Loucy (cell line): ENCODE results near the gene PRUNE2.

Experiments
- H2AFZ ChIP-seq: fragments of 200-600 bp; sonication (generic); 2 replicates; pipeline ENCODE4 v1.6.0; 2016; ENCODE audit warnings: antibody characterized with exemption, mild to moderate bottlenecking, low read length, moderate library complexity
- H3F3A ChIP-seq: fragments of 200-600 bp; 2 replicates; pipeline ENCODE4 v1.6.0; 2016; ENCODE audit warnings: antibody characterized with exemption, low read depth, mild to moderate bottlenecking
- H3K27me3 ChIP-seq: fragments of 200-600 bp; sonication (generic); 2 replicates; pipeline ENCODE4 v1.6.1; 2014; ENCODE audit warnings: low read length, mild to moderate bottlenecking; ENCODE audit not compliant: insufficient read depth, poor library complexity, severe bottlenecking
- H3K36me3 ChIP-seq: fragments of 200-600 bp; sonication (generic); 2 replicates; pipeline ENCODE4 v1.6.1; 2016; ENCODE audit warnings: low read length; ENCODE audit not compliant: insufficient read depth
- H3K4me1 ChIP-seq: fragments of 200-600 bp; sonication (generic); 2 replicates; pipeline ENCODE4 v1.5.1; 2014; ENCODE audit warnings: low read length, mild to moderate bottlenecking; ENCODE audit not compliant: insufficient read depth, poor library complexity, severe bottlenecking
- H3K4me2 ChIP-seq: fragments of 200-600 bp; sonication (generic); 2 replicates; pipeline ENCODE4 v1.6.0; 2014; ENCODE audit warnings: antibody characterized with exemption, low read length, low read depth, mild to moderate bottlenecking; ENCODE audit not compliant: poor library complexity, severe bottlenecking
- H3K4me3 ChIP-seq: fragments of 200-600 bp; sonication (generic); 2 replicates; pipeline ENCODE4 v1.5.1; 2014; ENCODE audit warnings: low read length, mild to moderate bottlenecking, mixed read lengths; ENCODE audit not compliant: poor library complexity, severe bottlenecking
- H3K79me2 ChIP-seq: fragments of 200-600 bp; sonication (generic); 2 replicates; pipeline ENCODE4 v1.6.1; 2014; ENCODE audit warnings: low read length; ENCODE audit not compliant: insufficient read depth
- H3K9ac ChIP-seq: fragments of 200-600 bp; sonication (generic); 2 replicates; pipeline ENCODE4 v1.6.0; 2014; ENCODE audit warnings: mild to moderate bottlenecking, low read depth, low read length, moderate library complexity; ENCODE audit not compliant: poor library complexity, severe bottlenecking
- H3K9me2 ChIP-seq: fragments of 200-600 bp; sonication (generic); replicated peaks from 2 replicates; pipeline ENCODE4 v1.6.1; 2016; ENCODE audit warnings: low read depth, low read length, mixed read lengths
- H3K9me3 ChIP-seq: fragments of 200-600 bp; sonication (generic); 2 replicates; pipeline ENCODE4 v1.6.1; 2014; ENCODE audit warnings: mild to moderate bottlenecking, antibody characterized with exemption, low read length, low read depth; ENCODE audit not compliant: insufficient read depth
- H4K20me1 ChIP-seq: fragments of 200-600 bp; sonication (generic); 2 replicates; pipeline ENCODE4 v1.6.0; 2014; ENCODE audit warnings: antibody characterized with exemption, low read length, mild to moderate bottlenecking; ENCODE audit not compliant: insufficient read depth, poor library complexity, severe bottlenecking
- CTCF ChIP-seq: fragments of 200-600 bp; sonication (generic); conservative IDR thresholded peaks from 2 replicates; pipeline ENCODE4 v1.5.1; 2014; ENCODE audit warnings: mild to moderate bottlenecking, antibody characterized with exemption, low read length
- EZH2phosphoT487 ChIP-seq: fragments of 200-600 bp; IDR thresholded peaks from 2 replicates; pipeline ENCODE4 v1.6.1; 2018; ENCODE audit warnings: antibody characterized with exemption, mild to moderate bottlenecking, moderate library complexity, borderline replicate concordance

Gene PRUNE2

DNA sequence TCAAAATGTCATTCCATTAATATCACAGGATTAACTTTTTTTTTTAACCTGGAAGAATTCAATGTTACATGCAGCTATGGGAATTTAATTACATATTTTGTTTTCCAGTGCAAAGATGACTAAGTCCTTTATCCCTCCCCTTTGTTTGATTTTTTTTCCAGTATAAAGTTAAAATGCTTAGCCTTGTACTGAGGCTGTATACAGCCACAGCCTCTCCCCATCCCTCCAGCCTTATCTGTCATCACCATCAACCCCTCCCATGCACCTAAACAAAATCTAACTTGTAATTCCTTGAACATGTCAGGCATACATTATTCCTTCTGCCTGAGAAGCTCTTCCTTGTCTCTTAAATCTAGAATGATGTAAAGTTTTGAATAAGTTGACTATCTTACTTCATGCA is 121.0 kb downstream of the PRUNE2 start:
- Histone ChIP-seq H3K36me3 (no peaks in the 10 kb centered on the region), H3K4me3 (no peak overlapping the region), H3K4me1 (no peaks in the 10 kb centered on the region), H3K79me2 (no peaks in the 10 kb centered on the region), H3K4me2 (no peak overlapping the region), H4K20me1 (no peaks in the 10 kb centered on the region), H3K9ac (no peak overlapping the region), H3K27me3 (no peaks in the 10 kb centered on the region), H3K9me3 (no peaks in the 10 kb centered on the region), H3K9me2 (no peaks in the 10 kb centered on the region), H3F3A (no peaks in the 10 kb centered on the region), H2AFZ (no peak overlapping the region)
- TF ChIP-seq CTCF (no peak), EZH2phosphoT487 (no peak)

DNA sequence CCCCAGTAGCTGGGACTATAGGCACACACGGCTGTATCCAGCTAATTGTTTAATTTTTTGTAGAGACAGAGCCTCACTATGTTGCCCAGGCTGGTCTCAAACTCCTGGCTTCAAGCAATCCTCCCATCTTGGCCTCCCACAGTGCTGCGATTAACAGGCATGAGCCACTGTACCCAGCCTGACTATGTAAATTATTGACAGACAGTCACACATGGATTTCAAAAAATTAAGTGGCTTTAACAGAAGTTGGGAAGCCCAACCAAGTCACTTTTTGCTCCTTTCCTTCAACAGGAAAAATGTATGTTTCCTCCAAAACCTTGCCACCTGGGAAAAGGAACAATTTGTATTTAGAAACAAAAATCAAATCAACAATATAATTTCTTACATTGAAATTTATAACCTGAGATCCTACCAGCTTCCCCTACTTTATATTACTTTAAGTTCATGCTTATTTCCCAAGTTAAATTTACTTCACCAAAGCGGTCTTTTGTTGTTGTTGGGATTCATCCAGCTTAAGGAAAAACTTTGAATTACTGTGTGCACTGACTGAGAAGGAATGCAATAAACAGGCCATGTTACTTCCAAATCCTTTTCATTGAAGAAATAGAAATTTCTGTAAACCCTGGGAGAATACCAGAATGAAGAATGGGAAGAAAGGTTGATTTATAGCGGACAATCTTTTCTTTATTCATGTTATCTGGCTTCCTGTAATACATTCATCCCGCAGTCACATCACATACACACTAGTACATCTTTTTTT is 133.0 kb downstream of the PRUNE2 start:
- TF ChIP-seq EZH2phosphoT487: no peak
- no peak for TF ChIP-seq CTCF
- no peaks in the 10 kb centered on the region for H3K4me1 ChIP-seq
- H2AFZ ChIP-seq: no peak overlapping the region
- no peaks in the 10 kb centered on the region for H3F3A ChIP-seq
- no peak overlapping the region for H3K9ac ChIP-seq
- H3K36me3 ChIP-seq: no peaks in the 10 kb centered on the region
- H3K79me2 ChIP-seq: no peaks in the 10 kb centered on the region
- no peak overlapping the region for H3K4me2 ChIP-seq
- H3K27me3 ChIP-seq: no peaks in the 10 kb centered on the region
- H3K9me3 ChIP-seq: no peaks in the 10 kb centered on the region
- no peak overlapping the region for H3K4me3 ChIP-seq
- H3K9me2 ChIP-seq: no peaks in the 10 kb centered on the region
- H4K20me1 ChIP-seq: no peaks in the 10 kb centered on the region

GRCh38 chr9:76766126-76766525 is 139.8 kb downstream of the PRUNE2 start:
- no peak overlapping the region for H2AFZ ChIP-seq
- no peaks in the 10 kb centered on the region for H3F3A ChIP-seq
- H3K9me3 ChIP-seq: no peaks in the 10 kb centered on the region
- H3K4me3 ChIP-seq: no peak overlapping the region
- no peaks in the 10 kb centered on the region for H3K4me1 ChIP-seq
- TF ChIP-seq EZH2phosphoT487 (no peak), CTCF (no peak)
- no peaks in the 10 kb centered on the region for H3K9me2 ChIP-seq
- H3K79me2 ChIP-seq: no peaks in the 10 kb centered on the region
- H4K20me1 ChIP-seq: no peaks in the 10 kb centered on the region
- no peak overlapping the region for H3K4me2 ChIP-seq
- H3K9ac ChIP-seq: no peak overlapping the region
- no peaks in the 10 kb centered on the region for H3K27me3 ChIP-seq
- H3K36me3 ChIP-seq: no peaks in the 10 kb centered on the region
